ENCODE results near the gene PANX1.
"Not testable (repeated sequence)": the region's sequence is repeated elsewhere in the genome, so short reads cannot be mapped to it uniquely, and the experiment has no call there.

Gene PANX1, protein sequence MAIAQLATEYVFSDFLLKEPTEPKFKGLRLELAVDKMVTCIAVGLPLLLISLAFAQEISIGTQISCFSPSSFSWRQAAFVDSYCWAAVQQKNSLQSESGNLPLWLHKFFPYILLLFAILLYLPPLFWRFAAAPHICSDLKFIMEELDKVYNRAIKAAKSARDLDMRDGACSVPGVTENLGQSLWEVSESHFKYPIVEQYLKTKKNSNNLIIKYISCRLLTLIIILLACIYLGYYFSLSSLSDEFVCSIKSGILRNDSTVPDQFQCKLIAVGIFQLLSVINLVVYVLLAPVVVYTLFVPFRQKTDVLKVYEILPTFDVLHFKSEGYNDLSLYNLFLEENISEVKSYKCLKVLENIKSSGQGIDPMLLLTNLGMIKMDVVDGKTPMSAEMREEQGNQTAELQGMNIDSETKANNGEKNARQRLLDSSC

DNA sequence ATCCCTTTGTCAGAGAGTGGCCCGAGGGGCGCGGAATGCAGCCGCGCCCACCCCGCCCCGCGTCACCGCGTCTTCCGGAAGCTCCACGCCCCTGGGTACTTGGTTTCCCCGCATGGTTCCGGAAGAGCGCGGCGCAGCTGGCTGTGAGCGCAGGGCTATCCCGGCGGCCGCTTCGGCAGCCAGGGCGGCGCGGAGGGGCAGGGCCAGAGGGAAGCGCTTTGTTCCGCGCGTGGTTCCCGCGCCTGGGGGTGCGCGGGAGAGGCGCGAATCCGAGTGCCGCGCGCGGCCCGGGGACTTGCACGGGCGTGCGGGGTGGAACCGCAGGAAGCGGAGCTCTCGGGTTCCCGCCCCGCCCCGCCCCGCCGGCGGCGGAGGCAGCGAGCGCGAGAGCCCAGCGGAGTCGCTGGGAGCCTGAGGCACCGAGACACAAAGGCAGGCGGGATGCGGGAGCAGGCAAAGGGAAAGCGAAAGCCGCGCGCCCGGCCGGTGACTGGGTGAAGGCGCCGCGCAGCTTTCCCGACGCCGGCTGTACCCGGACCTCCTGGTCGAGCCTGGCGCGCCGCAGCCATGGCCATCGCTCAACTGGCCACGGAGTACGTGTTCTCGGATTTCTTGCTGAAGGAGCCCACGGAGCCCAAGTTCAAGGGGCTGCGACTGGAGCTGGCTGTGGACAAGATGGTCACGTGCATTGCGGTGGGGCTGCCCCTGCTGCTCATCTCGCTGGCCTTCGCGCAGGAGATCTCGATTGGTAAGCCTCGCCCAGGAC lies at the start of gene PANX1:
TSS of gene PANX1 (plus strand) at position 96 of the 766 bp plus-strand sequence. CDS start at position 568, 472 bp downstream.
- in situ Hi-C loops (cut with HindIII; ENCODE audit: low sequenced_read_pairs): no loop called here

DNA sequence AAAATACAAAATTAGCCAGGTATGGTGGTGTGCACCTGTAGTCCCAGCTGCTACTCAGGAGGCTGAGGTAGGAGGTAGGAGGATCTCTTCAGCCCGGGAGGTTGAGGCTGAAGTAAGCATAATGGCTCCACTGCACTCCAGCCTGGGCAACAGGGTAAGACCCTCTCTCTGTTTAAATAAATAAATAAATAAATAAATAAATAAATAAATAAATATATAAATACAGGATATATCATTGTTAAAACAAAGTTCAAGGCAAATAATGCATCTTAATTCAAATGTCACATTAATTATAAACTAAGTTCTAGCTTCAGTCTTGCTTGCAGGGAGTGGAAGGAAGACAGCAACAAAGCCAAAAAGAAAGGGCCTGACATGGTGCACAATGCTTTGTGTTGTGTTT lies 44.5 kb upstream of the PANX1 start:
- in situ Hi-C loops (cut with HindIII; ENCODE audit: low sequenced_read_pairs): no loop called here

DNA sequence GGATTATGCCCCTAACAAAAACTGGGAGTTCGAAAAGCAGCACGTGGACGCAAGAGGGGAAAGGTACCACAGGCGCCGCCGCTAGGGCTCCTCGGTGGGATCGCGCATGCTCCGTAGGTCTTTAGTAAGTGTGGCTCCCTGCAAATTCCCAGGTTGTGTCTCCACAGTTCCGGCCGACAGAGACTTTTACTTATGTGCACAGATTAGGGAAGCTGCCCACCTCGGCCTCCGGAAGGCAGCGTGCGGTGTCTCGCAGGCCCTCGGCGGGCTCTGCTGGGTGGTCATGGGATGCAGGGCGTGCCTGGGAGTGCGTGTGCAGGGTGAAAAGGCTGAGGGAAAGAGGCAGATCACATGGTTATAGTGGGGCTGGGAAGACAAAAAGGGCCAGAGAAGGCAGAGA lies 39.7 kb upstream of the PANX1 start:
- in situ Hi-C loops (cut with HindIII; ENCODE audit: low sequenced_read_pairs): no loop called here

DNA sequence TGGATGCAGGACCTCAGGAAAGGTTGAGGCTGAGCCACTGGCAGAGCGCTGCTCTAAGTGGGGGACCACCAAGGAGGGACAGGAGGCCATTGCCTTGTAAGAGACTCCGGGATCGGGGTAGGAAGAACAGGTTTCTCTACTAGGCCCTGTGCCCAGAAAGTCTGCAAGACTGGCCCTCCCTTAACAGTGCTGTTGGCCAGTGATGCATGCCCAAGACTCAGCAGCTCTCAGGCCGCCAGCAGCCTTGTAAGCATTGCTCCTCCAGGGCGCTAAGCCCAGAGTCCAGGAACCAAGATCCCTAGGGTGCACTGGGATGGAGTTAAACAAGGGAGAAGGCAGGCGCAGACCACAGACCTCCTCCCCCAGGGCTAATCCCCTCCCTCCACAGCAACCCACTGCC lies 39.3 kb upstream of the PANX1 start:
- in situ Hi-C loops (cut with HindIII; ENCODE audit: low sequenced_read_pairs): no loop called here

DNA sequence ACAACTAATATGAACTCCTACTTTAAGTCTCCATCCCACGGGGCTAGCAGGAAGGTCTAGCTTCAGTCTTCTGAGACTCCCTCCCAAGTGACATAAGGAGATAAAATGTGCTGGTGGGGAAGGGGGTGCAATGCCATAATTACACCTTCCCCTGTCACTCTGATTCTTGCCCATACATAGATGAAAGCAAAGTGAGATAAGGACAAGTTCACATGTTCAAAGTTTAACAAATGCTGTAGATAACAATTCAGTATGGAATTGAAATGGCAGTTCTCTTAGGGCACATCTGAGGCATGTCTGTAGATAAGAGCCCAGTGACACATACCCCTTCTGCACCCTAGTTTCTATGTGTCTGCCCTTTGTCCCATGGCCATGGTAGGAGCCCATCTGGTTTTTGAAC lies 38.2 kb upstream of the PANX1 start:
- in situ Hi-C loops (cut with HindIII; ENCODE audit: low sequenced_read_pairs): no loop called here

DNA sequence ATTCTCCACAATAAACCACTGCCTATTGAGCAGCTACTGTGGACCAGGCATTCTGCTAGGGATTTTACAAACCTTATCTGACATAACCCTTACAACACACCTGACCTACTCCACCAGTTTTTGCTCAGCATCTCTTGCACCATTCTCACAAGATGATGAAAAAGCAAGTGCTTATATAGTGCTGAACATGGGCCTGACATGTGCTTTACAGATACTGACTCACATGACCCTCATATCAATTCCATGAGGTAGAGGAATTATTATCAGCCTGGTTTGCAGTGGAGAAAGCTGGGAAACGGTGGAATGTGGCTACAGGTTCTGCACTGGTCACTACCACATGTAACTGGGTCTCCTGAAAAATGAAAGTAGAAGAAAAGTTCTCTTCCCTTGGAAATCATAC lies 37.5 kb upstream of the PANX1 start:
- in situ Hi-C loops (cut with HindIII; ENCODE audit: low sequenced_read_pairs): no loop called here

DNA sequence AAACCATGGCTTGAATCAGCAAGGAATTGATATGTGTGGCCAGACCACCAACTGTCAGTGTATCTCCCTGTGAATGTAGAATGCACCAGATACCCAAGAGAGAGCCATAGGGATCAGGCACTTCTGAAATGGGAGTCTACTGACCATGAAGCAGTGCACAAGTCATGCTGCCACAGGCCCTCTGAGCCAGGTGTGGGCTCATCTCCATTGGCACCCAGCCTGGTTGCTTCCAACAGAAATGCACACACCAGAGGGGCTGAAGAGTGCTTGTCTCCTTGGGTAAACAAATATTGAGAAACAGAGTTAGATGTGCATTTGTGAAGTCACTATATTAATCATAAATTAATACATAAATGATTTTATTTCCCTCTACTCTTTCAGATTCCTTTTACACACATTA lies 28.4 kb upstream of the PANX1 start:
- in situ Hi-C loops (cut with HindIII; ENCODE audit: low sequenced_read_pairs): no loop called here

DNA sequence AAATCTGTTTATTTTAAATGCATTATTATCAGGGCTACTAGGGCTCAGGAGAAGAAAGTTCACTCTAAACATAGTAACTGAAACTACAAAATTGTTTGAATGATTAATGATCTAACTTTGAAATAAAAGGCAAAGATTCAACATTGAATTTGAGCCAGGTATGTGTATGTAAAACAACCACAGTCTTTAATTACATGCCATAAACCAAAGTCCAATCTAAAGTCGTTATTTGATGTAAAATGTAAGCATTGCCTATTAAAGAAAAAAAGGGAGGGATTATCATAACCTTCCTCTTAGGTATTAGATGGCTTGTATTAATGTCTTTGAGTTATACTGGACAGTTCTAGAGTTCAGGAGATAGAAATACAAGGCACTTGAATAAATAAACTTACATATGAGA lies 25.2 kb upstream of the PANX1 start:
- in situ Hi-C loops (cut with HindIII; ENCODE audit: low sequenced_read_pairs): no loop called here

DNA sequence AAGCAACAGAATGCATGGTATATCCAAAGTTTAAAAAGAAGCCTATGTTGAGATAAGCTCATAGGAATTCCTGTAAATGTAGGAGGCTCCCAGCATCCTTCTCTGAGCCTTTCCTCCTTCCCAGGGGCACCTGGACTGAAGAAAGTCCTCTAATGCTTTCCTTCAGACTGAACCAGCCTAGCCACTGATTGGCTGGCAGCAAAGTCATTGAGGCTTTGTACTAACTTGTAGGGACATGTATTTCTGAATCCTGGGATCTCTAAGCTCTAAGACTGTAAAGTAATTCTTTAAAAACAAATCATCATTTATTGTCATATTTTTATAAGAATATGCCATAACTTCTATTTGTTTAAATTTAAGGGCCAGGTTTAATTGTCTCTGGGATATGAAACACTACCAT lies 23.9 kb upstream of the PANX1 start:
- in situ Hi-C loops (cut with HindIII; ENCODE audit: low sequenced_read_pairs): no loop called here

DNA sequence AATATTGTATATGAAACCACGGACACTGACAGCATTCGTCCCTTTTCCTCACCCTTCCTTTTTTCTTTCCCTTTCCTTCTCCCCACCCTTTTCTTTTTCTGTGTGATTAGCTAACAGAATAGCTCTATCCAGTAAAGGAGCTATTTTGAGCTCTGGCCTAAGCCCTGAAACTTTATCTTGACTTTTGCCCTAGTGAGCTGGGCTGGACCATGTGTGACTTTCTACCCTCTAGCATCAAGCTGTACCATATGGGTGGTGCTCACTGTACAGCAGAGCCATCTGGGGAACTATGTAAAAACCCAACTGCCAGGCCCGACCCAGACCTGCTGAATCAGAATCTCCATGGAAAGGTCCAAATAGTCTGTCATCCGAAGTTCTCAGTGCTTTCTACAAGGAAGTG lies 21.9 kb upstream of the PANX1 start:
- in situ Hi-C loops (cut with HindIII; ENCODE audit: low sequenced_read_pairs): no loop called here

DNA sequence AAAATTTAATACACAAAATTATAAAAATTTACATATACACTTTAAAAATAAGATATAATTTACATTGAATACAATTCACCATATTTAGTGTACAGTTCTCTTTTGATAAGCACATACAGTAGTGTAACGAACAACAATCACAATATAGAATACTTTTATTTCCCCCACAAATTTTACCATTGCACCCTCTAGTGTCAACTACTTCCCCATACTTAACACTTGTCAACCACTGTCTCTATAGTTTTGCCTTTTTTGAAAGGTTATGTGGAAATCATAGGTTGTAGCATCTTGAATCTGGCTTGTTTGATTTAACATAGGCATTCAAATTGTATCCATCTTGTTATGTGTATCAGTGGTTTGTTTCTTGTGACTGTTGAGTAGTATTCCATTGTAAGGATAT lies 21.3 kb upstream of the PANX1 start:
- in situ Hi-C loops (cut with HindIII; ENCODE audit: low sequenced_read_pairs): no loop called here

DNA sequence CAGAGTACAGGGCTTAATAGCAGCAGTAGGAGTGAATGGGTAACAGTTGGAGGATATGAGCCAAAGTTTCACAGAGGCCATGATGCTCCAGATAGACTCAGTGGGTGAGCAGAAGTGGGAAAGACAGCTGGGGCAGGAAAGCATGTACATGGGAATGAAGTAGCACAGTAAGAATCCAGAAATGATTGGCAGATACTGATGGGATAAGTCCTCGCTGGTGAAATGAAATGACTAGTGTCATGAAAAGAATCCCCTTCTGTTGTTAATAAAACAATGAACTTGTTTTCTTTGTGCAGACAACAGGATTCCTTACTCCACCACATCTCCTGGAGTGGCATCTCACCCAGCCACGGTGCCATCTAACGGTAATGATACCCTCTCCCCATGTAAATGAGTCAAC lies 17.4 kb upstream of the PANX1 start:
- in situ Hi-C loops (cut with HindIII; ENCODE audit: low sequenced_read_pairs): no loop called here

DNA sequence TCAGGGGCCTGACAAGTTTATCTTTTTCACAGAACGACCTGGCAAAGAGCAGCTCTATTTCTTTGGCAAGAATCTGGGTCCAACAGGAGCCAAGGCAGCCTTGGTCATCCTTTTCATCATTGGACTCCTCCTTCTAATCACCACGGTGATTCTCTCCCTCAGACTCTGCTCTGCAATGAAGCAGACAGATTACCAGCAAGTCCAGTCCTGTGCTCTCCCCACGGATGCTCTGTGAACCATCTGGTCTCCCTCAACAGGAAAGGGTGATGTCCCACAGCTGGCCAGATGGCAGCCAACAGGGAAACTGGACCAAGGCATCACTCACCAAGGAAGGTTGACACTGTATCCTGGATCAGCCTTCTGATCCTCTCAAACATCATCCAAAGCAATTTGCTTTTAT lies 17.0 kb upstream of the PANX1 start:
- in situ Hi-C loops (cut with HindIII; ENCODE audit: low sequenced_read_pairs): no loop called here

DNA sequence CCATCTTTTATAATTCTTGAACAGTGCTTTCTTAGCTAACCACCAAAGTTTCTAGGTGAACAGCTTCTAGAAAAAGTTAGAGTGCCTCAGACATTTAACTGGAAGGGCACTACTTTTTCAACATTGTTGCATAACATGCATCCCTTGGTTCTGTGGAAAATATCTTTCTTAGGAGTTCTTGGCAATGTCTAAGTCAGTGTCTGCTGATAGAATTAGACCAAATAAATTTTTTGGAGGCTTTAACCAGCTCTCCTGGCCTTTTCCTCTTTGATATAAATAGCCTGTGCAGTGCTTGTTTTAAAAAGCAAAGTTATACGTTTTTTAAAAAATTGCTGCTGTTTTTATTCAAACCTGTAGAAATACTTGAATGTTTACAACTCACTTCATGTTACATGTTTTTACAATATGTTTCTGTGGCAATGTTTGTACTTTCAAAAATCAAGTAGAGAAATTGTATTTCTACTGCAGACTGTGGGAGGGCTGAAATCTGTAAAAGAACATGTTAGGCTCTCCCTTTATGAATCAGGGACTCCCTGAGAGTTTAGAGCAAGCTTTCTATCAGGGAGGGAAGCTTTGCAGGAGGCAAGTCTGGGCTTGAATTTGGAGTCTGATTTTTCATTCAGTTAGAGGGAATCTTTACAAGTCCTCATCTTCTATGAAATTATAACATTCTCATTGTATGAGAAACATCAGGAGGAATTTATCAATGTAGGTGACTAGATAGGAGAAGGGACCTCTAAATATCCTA lies 16.3 kb upstream of the PANX1 start:
- in situ Hi-C loops (cut with HindIII; ENCODE audit: low sequenced_read_pairs): no loop called here

DNA sequence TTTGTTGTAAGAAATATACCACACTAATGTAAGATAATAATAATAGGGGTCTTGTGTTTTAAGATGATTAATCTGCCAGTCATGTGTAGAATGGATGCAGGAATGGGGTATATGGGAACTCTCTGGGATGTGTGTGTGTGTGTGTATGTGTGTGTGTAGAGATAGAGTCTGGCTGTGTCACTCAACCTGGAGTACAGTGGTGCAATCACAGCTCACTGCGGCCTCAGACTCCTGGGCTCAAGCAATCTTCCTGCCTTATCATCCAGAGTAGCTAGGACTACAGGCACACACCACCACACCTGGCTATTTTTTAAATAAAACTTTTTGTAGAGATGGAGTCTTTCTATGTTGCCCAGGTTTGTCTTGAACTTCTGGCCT lies 11.5 kb upstream of the PANX1 start:
- in situ Hi-C loops (cut with HindIII; ENCODE audit: low sequenced_read_pairs): no loop called here

DNA sequence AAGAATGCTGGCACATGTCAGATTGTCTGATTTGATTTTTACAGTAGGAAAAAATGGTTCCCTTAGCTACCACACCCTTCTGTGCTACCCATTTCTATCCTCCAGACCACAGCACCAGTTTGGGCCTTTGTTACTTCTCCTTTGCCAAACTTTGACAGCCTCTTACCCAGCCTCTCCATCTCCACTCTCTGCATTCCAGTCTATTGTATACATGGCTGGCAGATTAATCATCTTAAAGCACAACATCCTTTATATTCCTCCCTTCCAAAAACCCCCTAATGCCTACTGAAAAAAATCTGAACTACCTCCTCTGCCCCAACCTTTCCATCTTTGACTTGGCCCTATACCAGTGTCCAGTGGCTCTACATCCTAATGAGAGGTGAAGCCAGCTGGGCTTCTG lies 10.8 kb upstream of the PANX1 start:
- in situ Hi-C loops (cut with HindIII; ENCODE audit: low sequenced_read_pairs): no loop called here

DNA sequence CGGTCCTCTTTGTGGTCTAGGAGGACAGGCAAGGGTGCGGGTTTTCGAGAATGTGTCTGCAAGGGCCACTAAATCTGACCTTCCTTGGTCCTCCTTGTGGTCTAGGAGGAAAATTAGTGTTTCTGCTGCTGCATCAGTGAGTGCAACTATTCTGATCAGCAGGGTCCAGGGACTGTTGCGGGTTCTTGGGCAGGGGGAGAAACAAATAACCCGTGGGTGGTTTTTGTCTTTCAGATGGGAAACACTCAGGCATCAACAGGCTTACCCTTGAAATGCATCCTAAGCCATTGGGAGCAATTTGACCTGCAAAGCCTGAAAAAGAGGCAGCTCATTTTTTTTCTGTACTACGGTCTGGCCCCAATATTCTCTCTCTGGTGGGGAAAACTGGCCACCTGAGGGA lies 9.0 kb upstream of the PANX1 start:
- in situ Hi-C loops (cut with HindIII; ENCODE audit: low sequenced_read_pairs): not testable (repeated sequence)

DNA sequence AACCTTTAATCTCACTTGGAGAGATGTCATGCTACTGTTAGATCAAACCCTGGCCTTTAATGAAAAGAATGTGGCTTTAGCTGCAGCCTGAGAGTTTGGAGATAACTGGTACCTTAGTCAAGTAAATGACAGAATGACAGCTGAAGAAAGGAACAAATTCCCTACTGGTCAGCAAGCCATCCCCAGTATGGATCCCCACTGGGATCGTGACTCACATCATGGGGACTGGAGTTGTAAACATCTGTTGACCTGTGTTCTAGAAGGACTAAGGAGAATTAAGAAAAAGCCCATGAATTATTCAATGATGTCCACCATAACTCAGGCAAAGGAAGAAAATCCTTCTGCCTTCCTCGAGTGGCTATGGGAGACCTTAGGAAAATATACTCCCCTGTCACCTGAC lies 8.1 kb upstream of the PANX1 start:
- in situ Hi-C loops (cut with HindIII; ENCODE audit: low sequenced_read_pairs): not testable (repeated sequence)

DNA sequence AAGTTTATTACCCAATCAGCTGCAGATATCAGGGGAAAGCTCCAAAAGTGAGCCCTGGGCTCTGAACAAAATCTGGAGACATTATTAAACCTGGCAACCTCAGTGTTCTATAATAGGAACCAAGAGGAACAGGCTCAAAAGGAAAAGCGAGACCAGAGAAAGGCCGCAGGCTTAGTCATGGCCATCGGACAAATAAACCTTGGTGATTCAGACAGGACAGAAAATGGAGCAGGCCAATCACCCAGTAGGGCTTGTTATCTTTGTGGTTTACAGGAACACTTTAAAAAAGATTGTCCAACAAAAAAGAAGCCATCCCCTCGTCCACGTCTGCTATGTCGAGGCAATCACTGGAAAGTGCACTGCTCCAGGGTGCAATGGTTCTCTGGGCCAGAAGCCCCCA lies 7.7 kb upstream of the PANX1 start:
- in situ Hi-C loops (cut with HindIII; ENCODE audit: low sequenced_read_pairs): no loop called here

DNA sequence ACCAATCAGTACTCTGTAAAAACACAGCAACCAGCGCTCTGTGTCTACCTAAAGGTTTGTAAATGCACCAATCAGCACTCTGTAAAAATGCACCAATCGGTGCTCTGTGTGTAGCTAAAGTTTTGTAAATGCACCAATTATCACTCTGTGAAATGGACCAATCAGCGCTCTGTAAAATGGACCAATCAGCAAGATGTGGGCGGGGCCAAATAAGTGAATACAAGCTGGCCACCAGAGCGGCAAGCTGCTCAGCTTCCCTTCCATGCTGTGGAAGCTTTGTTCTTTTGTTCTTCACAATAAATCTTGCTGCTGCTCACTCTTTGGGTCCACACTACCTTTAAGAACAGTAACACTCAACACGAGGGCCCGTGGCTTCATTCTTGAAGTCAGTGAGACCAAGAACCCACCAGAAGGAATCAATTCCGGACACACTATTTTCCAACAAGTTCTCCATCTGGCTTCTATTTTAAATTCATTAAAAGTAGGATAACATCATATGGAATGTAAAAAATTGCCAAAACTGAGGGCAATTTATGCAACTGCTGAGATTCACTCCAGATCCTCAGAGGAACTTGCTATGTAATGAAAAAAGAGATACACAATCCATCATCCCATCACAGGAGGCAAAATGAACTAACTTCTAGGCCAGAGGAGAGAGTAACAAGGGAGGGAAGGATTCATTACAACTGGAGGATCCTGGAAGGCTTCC lies 3.1 kb upstream of the PANX1 start:
- in situ Hi-C loops (cut with HindIII; ENCODE audit: low sequenced_read_pairs): no loop called here

DNA sequence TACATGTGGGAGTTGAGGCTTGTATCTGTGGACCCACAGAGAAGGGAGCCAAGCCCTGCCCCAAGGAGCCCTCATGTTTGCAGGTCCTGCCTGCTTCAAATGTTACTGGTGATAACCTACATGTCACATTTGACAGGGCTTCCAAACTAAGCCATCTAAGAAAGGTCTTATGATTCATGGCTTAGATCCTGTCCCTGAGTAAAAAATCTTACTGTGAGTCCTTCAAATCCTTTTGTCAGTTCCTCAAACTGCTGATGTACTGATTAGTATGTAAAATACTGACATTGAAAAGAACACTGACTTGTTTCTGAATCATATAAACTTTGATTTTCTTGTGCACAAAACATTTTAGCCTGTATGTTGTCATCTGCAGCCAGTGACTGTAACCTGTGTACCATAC lies 1.0 kb upstream of the PANX1 start:
- in situ Hi-C loops (cut with HindIII; ENCODE audit: low sequenced_read_pairs): no loop called here
